Measurements from ENCODE around the gene CD300LD.

CD300LD gene

DNA sequence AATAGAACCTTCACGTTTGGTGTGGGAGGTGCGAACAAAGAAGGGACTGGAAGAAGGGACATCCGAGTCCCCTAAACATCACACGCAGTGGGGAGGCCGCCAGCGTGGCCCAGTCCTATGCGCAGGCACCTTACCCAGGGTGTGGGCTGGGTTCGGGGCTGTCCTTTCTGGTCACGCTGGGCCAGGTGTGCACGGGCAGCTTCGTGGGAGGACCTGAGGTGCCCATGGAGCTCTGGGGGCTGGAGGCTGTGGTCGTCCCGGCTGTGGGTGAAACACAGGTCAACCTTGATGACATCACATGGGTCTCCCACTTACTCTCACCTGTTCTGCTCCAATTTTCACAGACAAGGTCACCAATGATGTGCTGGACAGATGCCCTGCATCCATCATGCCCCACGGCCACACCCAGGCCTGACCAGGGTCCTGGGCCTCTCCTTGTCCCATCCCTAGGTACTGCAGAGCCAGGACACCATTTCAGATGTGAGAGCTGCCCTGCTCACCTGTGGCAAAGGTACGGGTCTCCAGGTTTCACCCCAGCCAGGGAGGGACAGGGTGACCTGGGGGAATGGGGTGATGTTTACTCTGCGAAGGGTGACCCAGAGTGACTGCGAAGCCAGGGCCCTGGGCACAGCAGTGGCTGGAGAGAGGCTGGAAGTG, 49.2 kb downstream of the CD300LD start:
- no peak for DNase-seq

- DNase-seq: no peak
Measured at GRCh38 chr17:74542166-74542565, 49.9 kb downstream of the CD300LD start.

GRCh38 chr17:74541176-74542111, 50.6 kb downstream of the CD300LD start:
- no peak for DNase-seq

DNA sequence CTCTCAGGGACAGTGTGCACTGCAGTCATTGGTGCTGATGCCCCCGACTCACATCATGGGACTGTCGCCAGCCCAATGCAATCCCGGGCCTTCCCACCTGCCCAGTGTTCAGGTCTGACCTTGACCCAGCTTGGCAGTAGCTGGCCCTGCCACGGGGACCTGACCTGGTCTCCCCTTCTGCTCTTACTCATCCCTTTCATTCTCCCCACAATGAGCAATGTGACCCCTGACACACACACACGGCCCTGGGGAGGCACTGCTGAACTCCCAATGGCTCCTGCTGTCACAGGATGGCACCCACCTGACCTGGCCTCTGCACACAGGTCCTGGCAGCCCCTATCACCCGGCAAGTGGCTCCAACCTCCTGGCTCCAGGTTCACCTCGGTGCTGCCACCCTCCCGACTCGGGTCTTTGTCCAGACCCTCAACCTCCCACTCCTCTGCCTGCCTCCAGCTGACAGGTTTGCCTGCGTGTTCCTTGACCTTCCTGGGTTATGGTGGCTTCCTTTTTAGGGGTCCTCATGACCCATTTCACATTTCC, 52.7 kb downstream of the CD300LD start:
- DNase-seq: no peak

GRCh38 chr17:74536890-74537289, 55.2 kb downstream of the CD300LD start:
- no peak for DNase-seq

GRCh38 chr17:74532115-74532514, 60.0 kb downstream of the CD300LD start:
- no peak for DNase-seq

DNA sequence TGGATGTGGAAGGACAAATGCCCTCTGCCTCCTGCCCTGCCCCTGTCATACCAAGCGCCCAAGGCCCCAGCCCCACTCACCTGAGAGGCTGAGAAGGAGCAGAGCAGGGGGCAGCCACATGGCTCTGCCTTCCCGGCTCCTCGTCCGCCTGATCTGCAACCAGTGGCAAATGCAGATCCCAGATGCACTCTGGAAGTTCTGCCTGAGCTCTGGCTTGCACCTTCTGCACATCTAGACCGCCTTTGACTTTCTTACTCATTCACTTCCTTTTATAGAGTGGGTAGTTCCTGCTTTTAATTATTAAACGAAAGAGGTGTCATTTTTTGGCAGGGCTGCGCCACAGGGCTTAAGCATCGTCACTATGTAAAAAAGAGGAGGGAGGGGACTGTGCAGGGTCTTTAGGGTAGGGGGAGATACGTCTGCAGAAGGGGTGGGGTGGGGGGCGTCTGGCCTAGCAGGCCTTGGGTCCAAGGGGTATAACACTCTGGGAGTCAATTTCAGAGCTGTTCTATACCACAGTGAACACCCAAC, 60.8 kb downstream of the CD300LD start, which contains the start of gene CD300LB:
Gene CD300LB (minus strand): TSS at position 245 of the 531 bp plus-strand sequence. CDS start 125 bp downstream, at position 120.
- no peak for DNase-seq

DNA sequence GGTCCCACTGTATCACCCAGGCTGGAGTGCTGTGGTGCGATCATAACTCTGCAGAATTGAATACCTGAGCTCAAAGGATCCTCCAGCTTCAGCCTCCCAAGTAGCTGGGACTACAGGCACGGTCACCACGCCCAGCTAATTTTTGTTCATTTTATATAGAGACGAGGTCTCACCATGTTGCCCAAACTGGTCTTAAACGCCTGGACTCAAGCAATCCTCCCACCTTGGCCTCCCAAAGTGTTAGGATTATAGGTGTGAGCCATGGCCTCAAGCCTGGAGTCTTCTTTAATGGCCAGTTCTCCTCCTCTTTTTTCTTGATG, 61.3 kb downstream of the CD300LD start:
- no peak for DNase-seq
